Measurements from ENCODE around the gene METRN.

DNA sequence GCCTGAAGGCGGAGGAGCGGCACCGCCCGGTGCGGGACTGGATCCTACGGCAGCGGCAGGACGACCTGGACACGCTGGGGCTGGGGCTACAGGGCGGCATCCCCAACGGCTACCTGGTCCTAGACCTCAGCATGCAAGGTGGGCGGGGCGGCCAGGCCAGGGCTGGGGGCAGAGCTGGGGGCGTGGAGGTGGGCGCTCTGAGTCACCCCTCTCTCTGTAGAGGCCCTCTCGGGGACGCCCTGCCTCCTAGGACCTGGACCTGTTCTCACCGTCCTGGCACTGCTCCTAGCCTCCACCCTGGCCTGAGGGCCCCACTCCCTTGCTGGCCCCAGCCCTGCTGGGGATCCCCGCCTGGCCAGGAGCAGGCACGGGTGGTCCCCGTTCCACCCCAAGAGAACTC is 53.5 kb downstream of the METRN start:
- TF ChIP-seq POLR2A (IDR thresholded peaks at IDR 0.05): no peak
- TF ChIP-seq, protein P1, sequence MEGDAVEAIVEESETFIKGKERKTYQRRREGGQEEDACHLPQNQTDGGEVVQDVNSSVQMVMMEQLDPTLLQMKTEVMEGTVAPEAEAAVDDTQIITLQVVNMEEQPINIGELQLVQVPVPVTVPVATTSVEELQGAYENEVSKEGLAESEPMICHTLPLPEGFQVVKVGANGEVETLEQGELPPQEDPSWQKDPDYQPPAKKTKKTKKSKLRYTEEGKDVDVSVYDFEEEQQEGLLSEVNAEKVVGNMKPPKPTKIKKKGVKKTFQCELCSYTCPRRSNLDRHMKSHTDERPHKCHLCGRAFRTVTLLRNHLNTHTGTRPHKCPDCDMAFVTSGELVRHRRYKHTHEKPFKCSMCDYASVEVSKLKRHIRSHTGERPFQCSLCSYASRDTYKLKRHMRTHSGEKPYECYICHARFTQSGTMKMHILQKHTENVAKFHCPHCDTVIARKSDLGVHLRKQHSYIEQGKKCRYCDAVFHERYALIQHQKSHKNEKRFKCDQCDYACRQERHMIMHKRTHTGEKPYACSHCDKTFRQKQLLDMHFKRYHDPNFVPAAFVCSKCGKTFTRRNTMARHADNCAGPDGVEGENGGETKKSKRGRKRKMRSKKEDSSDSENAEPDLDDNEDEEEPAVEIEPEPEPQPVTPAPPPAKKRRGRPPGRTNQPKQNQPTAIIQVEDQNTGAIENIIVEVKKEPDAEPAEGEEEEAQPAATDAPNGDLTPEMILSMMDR (IDR thresholded peaks at IDR 0.05): no peak

All from body of pancreas (tissue), 4 donors.